HG02973 (cell line): ENCODE results near the gene RPL29.

ENCODE experiments used
- ATAC-seq: cut with Tn5 transposase; IDR thresholded peaks from one replicate; pipeline ENCODE4 v1.9.1; 2021; ENCODE audit warnings: moderate library complexity; ENCODE audit not compliant: unreplicated experiment

RPL29 gene

DNA sequence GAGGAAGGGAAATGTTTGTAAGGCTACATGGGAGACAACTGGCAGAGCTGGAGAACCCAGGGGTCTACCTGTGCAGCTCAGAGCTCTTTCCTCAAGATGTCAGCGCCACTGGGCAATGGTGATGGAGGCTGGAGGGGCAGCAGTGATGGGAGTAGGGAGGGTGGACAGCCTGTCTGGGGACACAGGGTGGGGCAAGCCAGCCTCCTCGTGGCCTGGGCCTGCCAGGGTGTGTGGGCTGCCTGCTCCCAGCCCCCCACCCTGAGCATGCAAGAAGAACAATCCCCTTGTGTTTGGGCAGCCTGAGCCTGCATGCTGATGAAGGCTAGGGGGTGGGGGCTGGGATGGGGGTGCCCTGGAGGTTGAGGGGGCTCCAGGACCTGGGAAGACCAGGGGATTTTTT, 29.7 kb downstream of the RPL29 start:
- no peak for ATAC-seq

DNA sequence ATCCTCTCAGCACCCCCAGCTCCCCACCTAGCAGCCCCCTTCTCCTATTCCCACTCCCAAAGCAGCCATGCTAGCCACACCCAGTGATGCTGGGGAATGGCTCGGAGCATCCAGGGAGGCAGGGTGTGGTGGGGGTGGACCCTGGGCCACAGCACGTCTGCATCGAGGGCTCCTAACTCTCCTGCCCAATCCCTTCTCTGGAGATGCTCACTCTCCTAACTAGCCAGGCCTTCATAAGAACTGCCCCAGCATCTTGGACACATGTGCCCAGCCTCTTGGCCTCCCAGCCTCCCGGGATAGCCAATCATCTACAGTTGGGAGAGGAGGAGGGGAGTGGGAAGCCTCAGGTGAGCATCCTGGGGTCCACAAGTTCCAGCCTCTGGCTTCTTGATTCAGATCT, 31.2 kb downstream of the RPL29 start:
- ATAC-seq: no peak

DNA sequence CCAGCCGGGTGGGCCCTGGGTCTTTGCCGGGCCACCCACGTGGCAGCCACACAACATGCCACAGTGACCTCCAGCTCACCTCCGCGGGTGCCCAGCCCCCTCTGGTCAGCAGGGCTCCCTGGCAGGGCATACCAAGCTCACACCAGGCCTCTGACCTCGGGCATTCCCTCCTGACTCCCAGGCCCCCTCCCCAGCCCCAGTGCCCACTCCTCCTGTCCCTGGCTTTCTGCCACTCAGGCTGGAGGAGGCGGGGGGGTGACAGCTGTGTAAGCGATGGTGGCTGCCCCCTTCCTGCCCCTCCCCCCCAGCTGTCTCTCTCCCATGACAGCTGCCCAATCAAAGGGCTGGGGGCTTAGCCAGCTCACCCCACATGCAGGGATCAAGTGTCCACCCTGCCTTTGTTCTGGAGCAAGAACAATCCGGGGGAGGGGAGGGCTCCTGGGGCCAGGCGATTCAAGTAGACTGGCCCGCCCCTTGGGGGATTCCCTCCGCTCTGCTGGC, 31.7 kb downstream of the RPL29 start:
- no peak for ATAC-seq

DNA sequence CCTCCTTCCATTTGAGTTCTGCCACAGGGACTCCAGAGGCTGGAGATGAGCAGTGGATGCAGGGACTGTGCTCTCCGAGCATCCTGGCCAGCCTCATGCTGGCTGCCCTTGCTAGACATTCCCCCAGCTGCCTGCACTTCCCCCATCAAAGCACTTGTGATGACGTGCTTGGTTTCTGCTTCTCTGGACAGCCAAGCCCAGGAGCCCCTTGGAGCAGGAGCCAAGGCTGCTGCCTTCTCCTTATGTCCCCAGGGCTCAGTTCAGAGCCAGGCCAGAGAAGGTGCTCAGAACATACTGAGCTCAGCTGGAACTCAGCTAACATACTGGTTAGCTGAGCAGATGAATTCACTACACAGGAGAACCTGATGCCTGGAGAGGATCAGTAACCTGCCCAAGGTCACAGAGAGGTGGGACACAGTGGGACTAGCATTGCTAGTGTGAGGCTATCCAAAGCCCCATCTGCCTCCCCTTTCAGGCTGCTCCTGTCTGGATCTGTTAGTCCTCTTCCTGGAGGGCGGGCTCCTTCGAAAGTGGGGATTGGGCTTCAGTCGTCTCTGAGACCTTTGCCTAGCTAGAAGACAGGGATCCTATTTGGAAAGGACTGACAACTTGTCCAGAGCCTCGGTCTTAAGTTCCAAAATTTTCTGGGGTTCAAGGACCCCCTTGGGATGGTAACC, 32.7 kb downstream of the RPL29 start:
- no peak for ATAC-seq

DNA sequence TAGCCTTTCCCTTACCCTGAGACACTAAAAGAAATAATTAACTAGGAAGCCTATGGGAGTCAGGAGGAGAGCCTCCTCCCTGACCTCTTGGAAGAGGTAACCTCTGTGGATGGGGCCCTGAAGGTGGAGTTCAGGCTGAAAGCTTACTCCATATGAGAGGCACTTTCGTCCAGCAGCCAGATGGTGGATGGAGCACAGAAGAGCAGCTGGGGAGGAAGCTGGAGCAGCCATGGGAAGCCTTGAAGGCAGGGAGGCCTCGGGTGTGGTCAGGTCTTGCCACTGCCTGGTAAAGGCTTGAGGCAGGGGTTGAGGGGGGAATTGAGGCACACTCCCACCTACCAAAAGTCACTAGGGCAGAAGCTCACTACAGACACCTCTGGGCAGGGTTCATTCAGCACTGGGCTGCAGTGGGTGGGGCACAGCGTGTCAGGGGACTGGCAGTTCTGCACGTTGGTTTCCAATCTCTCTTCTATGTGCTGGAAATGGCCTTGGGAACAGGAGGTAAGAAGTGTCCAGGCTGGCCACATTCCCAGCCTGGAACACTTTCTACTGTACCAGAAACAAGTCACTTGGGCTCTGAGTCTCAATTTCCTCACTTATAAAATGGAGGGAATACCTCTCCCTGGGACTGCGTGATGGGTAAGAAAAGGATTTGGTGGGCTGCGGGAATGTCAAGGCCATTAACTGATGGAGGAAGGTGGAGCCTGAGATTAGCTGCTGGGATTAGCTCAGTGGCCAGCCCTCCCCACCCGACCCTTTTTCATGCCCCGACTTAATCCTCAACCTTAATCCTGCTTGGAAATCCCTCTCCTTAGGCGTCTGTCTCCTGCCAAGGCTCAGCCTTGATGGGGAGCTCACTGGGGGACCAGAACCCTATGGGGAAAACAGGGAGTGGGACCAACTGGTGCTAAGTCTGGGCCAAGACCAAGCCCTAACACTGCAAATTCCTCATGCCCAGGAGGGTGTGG, 33.8 kb downstream of the RPL29 start:
- no peak for ATAC-seq

DNA sequence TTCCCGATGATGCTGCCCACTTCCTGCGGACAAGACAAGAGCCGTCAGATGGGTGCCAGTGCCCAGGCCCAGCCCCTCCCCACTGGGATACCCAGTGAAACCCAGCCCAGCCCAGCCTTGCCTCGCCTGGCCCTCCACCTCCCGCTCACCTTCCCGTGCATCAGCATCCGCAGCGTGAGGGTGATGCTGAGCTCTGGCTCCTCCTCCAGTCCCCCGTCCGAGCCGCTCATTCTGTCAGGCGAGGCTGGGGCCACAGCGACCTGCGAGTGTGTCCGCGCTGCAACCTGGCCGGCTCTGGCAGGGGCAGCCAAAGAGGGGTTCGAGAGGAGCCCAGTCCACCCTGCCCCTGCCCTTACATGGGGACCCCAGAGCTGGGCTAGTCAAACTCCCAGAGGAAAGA, 34.7 kb downstream of the RPL29 start:
- ATAC-seq: no peak

DNA sequence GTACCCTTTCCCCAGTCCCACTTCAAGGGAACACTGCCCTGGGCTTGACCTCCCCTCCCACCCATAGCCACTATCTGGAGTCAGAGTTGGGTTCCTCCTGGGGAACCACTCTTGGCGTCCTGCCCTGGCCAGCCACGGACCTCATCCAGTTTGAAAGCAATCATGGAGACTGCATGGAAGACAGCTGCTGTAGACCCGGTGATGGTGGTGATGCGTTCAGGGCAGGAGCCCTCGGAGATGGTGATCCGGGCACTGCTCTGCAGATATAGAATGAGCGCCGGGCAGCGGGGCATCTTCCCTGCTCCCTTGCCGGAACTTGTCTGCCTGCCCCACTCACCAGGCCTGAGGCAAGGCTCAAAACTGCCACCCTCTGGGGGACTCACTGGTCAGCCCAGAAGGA, 35.3 kb downstream of the RPL29 start:
- no peak for ATAC-seq

DNA sequence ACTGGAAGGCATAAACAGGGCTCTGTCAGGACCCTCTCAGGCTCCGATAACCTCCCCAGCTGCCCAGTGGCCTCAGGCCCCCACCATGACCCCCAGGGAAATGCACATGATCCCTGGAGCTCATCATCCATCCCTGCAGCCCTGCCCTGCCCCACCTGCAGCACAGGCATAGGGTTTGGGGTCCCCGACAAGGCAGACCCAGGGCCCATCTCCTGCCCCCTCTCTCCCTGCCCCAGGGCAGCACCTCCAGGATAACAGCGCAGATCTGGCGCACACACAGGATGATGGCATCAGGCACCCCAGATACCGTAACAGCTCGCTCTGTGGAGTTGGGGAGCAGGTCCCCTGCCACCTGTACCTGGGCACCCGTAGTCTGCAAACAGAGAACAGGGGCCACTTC, 36.0 kb downstream of the RPL29 start:
- ATAC-seq: no peak

DNA sequence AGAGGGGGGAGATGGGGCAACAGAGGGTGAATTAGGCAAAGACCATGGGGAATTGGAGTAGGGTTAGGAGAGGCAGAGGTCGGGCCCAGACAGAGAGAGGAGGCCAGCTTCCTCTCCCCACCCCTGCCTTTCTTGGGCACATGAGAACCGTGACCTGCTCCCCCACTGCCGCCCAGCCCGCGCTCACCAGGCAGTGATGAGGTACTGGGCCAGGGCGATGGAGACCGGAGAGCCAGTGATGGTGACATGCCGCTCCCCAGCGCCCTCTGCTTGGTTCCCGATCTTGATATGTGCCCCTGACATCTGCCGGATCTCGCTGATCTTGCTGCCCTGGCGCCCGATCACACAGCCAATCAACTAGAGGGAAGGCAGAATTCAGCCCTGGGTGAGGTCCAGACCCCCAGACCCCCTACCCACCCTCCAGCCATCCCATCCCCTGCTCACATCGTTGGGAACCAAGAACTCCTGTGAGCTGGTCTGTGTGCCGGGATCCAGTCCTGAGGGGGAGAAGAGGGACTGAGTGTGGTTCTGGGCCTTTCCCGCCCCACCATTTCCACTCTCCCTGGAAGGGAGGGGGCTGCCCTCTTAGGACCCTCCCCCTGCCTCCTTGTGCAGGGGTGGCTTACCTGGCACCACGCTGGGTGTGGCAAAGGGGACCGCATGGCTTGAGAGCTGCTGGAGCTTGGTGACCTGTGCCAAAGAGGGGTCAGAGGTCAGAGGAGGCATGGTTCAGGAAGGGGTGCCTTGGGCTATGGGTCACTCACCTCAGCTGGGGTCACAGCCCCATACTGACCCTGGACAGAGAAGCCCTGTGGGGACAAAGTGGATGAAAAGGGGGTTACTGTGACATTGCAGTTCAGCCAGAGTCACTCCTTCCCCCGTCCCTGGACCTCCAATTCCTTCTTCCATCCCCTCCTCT, 36.8 kb downstream of the RPL29 start:
- ATAC-seq: no peak

DNA sequence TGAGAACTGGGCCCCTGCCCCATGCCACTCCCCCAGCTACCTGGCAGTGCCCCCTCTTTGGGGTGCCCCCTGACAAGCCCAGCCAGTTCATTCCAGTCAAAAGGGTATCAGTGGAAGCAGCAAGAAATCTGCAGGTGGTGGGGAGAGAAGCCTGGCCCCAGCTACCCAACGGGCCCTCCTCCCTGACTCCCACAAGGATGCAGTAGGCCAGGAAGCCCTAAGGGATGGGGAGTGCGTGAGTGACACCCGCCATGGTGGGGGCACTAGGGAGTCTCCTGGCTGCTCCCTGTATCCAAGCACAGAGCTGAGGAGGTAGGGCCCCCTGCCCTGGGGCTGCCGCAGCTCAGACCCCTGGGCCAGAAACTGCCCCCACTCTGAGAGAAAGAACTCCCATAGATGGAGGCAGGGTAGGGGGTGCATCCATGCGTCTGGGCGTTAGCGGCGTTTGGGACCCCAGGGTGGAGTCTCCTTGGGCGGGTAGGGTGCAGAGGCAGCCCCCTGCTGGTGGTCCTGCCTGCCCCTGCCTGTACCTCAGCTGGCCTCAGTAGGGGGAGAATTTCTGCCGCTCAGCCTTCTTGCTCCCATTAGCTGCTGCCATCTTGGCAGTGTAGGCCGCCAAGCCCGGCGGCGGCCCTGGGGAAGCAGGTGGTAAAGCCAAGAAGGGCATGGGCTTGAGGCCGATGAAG, 38.0 kb downstream of the RPL29 start:
- no peak for ATAC-seq

DNA sequence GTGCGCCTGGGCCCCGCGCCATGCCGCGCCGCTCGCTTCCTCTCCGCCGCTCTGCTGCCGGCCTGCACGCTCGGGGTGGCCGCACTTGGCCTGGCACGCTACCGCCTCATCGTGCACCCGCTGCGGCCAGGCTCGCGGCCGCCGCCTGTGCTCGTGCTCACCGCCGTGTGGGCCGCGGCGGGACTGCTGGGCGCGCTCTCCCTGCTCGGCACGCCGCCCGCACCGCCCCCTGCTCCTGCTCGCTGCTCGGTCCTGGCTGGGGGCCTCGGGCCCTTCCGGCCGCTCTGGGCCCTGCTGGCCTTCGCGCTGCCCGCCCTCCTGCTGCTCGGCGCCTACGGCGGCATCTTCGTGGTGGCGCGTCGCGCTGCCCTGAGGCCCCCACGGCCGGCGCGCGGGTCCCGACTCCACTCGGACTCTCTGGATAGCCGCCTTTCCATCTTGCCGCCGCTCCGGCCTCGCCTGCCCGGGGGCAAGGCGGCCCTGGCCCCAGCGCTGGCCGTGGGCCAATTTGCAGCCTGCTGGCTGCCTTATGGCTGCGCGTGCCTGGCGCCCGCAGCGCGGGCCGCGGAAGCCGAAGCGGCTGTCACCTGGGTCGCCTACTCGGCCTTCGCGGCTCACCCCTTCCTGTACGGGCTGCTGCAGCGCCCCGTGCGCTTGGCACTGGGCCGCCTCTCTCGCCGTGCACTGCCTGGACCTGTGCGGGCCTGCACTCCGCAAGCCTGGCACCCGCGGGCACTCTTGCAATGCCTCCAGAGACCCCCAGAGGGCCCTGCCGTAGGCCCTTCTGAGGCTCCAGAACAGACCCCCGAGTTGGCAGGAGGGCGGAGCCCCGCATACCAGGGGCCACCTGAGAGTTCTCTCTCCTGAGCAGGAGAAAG, 39.6 kb downstream of the RPL29 start:
- ATAC-seq: no peak

DNA sequence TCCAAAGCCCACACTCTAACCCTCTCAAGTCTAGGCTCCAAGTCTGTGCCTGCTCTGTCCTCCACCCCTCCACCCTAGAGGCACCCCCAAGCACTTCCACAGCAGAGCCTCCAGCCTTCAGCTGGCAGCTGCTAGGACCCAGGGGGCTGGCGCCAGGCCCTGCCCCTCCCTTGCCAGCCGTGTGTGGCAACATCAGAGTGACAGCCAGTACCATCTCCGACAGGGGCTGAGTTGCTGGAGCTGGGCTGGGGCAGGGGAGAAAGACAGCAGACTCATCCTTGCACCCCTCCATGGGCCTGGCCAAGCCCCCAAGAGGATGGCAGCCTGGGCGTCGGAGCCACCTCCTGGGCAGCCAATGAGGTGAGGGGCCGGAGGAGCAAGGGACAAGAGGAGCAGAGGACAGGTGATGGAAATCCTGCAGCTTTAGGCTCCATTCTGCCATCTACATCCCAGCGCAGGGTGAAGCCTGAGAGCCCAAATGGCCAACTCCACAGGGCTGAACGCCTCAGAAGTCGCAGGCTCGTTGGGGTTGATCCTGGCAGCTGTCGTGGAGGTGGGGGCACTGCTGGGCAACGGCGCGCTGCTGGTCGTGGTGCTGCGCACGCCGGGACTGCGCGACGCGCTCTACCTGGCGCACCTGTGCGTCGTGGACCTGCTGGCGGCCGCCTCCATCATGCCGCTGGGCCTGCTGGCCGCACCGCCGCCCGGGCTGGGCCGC, 40.4 kb downstream of the RPL29 start, which contains the start of gene GPR62:
Gene GPR62 (plus strand): TSS at position 207 of the 718 bp plus-strand sequence. CDS start 272 bp downstream, at position 479.
- ATAC-seq: no peak

DNA sequence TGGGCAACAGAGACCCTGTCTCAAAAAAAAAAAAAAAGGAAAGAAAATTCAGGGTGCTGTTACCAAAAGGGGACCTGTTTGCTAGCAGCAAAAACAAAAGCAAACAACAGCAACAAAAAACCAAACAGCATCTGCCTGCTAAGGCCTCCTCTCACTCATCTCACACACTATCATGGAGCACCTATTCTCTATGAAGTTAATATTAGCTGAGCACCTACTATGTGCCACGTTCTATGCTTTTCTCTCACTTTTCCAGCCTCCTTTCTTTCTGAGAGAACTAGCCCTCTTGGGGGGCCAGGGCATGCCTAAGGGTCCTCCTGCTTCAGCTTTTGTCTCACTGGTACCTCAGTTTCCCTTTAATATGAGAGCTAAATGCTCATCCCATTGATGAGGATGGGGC, 41.0 kb downstream of the RPL29 start:
- no peak for ATAC-seq

DNA sequence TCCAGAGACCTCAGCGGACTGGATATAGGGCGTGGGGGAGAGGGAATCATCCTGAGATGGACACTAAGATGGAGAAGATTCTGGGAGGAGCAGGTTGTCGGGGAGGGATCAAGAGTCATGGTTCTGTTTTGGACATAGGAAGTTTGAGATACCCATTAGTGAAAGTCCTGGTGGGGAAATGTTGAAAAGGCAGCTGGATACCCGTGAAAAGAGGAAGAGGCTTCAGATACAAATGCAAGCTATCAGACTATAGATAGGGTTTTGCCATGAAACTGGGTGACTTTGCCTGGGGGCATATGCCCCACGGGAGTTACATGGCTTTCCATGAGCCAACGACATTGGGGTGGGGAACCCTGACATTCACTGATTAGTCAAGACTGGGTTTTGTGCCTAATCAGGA, 41.6 kb downstream of the RPL29 start:
- ATAC-seq: no peak

DNA sequence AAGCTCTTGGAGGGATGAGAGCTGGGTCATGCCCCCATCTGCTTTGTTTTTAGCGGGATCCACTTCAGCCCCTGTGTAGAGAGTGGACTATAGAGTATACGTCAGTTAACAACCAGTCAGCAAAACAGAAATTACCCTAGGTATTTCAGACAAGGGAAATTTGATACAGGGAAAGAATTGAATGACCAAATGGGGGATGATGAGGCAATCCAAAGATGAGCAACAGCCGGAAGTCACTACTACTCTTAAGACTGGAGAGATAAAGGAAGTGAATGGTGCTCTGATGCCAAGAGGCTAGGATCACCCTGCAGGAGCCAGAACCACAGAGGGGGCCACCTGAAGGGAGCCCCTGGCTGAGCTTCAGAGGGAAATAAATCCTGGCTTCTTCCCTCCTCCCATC, 42.2 kb downstream of the RPL29 start:
- no peak for ATAC-seq

DNA sequence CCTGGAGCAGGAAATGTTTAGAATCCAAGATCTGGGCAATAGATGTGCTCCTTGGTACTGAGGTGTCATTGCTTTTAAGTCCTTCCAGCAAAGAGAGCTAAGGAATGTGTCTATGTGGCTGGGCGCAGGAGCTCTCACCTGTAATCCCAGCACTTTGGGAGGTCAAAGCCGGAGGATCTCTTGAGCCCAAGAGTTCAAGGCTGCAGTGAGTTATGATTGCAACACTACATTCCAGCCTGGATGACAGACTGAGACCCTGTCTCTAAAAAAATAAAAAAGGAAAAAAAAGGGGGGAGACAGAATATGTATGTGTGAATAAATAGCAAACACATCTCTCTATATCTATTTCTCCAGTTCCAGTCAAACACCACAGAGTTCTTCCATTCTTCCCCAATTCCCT, 44.8 kb downstream of the RPL29 start:
- ATAC-seq: no peak

DNA sequence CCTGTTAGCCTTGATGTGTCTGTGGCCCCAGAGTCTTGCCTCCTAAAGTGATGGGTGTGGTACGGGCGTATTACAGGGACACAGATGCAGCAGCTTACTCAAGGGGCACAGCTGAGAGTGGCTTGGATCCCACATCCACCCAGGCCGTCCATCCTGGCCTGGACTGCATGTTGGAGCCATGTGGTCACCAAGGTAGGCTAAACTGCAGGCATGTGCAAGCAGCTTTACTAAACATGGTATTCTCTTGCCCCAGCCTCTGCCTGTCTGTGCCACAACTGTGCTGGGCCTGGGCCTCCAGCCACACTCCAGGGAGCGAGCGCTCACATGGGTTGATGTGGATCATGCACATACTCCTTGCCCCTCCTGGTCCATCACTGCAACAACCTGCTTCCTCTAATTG, 46.6 kb downstream of the RPL29 start:
- ATAC-seq: no peak

DNA sequence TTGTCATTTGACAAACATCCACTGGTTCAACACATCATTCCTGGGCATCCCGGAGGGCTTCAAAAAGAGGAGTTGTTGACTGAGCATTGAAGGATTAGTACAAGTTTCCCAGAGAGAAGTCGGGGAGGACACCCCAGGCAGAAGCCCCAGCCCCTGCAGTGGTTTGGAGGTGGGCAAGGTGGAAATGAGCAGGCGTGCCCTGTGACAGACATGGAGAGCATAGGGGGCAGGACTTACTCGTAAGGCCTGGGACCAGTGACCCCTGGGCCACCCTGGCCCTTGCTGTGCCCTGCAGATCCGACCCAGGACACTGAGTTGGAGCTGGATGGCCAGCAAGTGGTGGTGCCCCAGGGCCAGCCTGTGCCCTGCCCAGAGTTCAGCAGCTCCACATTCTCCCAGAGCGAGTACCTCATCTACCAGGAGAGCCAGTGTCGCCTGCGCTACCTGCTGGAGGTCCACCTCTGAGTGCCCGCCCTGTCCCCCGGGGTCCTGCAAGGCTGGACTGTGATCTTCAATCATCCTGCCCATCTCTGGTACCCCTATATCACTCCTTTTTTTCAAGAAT, 47.6 kb downstream of the RPL29 start:
- no peak for ATAC-seq
